GM12878 (cell line): ENCODE data around the gene SENP5. TPM values are rescaled to one million over a fixed set of nuclear protein-coding genes. Genes with fewer than 3 reads are reported as not detected.

Experiments
- BRCA1 ChIP-seq: IDR thresholded peaks from 2 replicates; pipeline ENCODE4 v1.6.1; 2011; ENCODE audit warnings: low read depth, low read length, improper control_type of control experiment
- CREB1 ChIP-seq: IDR thresholded peaks from 2 replicates; pipeline ENCODE4 v1.6.1; 2012; ENCODE audit warnings: low read depth, mild to moderate bottlenecking, inconsistent platforms
- IKZF2 ChIP-seq, 2 experiments: fragments of 450-650 bp; IDR thresholded peaks; 2 replicates each; pipeline ENCODE4 v1.6.1; 2017; ENCODE audit warnings: mild to moderate bottlenecking in 2 of 2, moderate library complexity in 2 of 2
- IRF5 ChIP-seq: fragments of 450-650 bp; IDR thresholded peaks from 2 replicates; pipeline ENCODE4 v1.6.1; 2017; ENCODE audit warnings: borderline replicate concordance
- KLF5 ChIP-seq: fragments of 450-650 bp; IDR thresholded peaks from 2 replicates; pipeline ENCODE4 v1.6.1; 2014; ENCODE audit warnings: mild to moderate bottlenecking; ENCODE audit not compliant: partially characterized antibody
- MLLT1 ChIP-seq: fragments of 450-650 bp; IDR thresholded peaks from 2 replicates; pipeline ENCODE4 v1.6.1; 2016; ENCODE audit warnings: mild to moderate bottlenecking
- MYC ChIP-seq: IDR thresholded peaks from 2 replicates; pipeline ENCODE4 v1.6.1; 2011; ENCODE audit warnings: mild to moderate bottlenecking, low read length, moderate library complexity, inconsistent platforms; ENCODE audit not compliant: insufficient read depth, insufficient replicate concordance, insufficient read length, severe bottlenecking
- NFXL1 ChIP-seq: fragments of 450-650 bp; IDR thresholded peaks from 2 replicates; pipeline ENCODE4 v1.6.1; 2017; ENCODE audit warnings: antibody characterized with exemption, mild to moderate bottlenecking, borderline replicate concordance
- RUNX3 ChIP-seq: IDR thresholded peaks from 2 replicates; pipeline ENCODE4 v1.6.1; 2012; ENCODE audit warnings: low read length, inconsistent platforms
- STAT1 ChIP-seq: fragments of 450-650 bp; conservative IDR thresholded peaks from 2 replicates; pipeline ENCODE4 v1.6.1; 2014; ENCODE audit warnings: antibody characterized with exemption, mild to moderate bottlenecking
- TAF1 ChIP-seq: IDR thresholded peaks from 2 replicates; pipeline ENCODE4 v1.6.1; 2011; ENCODE audit warnings: mild to moderate bottlenecking, low read depth, low read length, borderline replicate concordance
- YBX1 ChIP-seq: fragments of 450-650 bp; IDR thresholded peaks from 2 replicates; pipeline ENCODE4 v1.6.1; 2016; ENCODE audit warnings: antibody characterized with exemption
- ZNF687 ChIP-seq: fragments of 450-650 bp; IDR thresholded peaks from 2 replicates; pipeline ENCODE4 v1.6.1; 2017; ENCODE audit warnings: mild to moderate bottlenecking, moderate library complexity
- ZZZ3 ChIP-seq: IDR thresholded peaks from 2 replicates; pipeline ENCODE4 v1.6.1; 2011; ENCODE audit warnings: low read depth; ENCODE audit not compliant: control insufficient read depth, insufficient read length
- polyA plus RNA-seq, 11 experiments: library from polyadenylated mRNA; depleted of rRNA in 4 of 11; unstranded in 6 of 11; stranded (reverse) in 5 of 11; fragments of >200 nt; fragmentation: Nextera tagmentation in 4 of 11; fragmentation: Illumina TruSeq in 1 of 11; extraction: Ambion mirVana in 4 of 11; extraction: Trizol in 1 of 11; gene quantifications; 1 replicate in 1 of 11; 2 replicates in 10 of 11; pipeline versions ENCODE4 v1.2.1 to v1.2.3, GENCODE V29; 2011 to 2016; ENCODE audit warnings: inconsistent platforms in 2 of 11, missing spikeins in 2 of 11, low read depth in 1 of 11
- total RNA-seq, 4 experiments: library from RNA; depleted of rRNA in 3 of 4; stranded (reverse); fragments of >200 nt in 3 of 4; fragmentation: Illumina TruSeq in 1 of 4; extraction: Trizol in 1 of 4; gene quantifications; 2 replicates each; pipeline versions ENCODE4 v1.2.1 to v1.2.3, GENCODE V29; 2013 to 2021
- TF ChIP-seq, protein P1 (sequence below): IDR thresholded peaks from 2 replicates; pipeline ENCODE4 v1.6.1; 2012; ENCODE audit warnings: improper control_type of control experiment, low read depth, low read length; ENCODE audit not compliant: insufficient replicate concordance
- TF ChIP-seq, protein P2 (sequence below): IDR thresholded peaks from 2 replicates; pipeline ENCODE4 v1.6.1; 2011; ENCODE audit warnings: borderline replicate concordance, low read depth, mild to moderate bottlenecking, moderate library complexity, mixed read lengths, low read length; ENCODE audit not compliant: insufficient read depth; ENCODE audit errors: extremely low read length

SENP5 gene
- total and polyA plus RNA-seq, 10 of the 15 experiments (the other 5 are each of a cell fraction or from before 2014, with no cell fraction given): 6.4 to 28.4 (median 15.6) TPM

DNA sequence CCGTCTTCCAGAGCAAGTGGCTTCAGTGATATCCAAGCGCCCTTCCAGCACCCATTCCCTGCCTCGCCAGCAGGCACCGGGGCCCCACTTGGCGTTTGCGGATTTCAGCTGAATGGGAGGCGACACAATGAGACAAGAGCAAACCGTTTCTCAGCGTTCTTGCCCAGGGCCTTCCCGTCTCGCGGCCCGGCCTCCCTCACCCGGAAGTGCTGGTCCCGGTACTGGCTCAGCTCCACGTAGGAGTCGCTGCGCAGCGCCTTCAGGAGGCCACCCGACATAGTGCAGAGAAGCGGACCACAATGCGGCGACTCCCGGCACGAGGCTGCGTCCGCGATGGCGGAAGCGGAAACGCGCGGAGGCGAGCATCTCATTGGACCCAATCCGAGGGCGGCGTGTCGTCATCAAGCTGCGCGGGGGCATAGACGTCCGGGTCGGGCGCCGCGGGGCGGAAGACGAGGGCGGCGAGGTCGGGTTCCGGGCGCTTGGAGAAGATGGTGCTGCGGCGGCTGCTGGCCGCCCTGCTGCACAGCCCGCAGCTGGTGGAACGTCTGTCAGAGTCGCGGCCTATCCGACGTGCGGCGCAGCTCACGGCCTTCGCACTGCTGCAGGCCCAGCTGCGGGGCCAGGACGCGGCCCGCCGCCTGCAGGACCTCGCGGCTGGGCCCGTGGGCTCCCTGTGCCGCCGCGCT lies 74.7 kb downstream of the SENP5 start, which contains the start of gene NCBP2 (continued):
- TF ChIP-seq, protein P1, sequence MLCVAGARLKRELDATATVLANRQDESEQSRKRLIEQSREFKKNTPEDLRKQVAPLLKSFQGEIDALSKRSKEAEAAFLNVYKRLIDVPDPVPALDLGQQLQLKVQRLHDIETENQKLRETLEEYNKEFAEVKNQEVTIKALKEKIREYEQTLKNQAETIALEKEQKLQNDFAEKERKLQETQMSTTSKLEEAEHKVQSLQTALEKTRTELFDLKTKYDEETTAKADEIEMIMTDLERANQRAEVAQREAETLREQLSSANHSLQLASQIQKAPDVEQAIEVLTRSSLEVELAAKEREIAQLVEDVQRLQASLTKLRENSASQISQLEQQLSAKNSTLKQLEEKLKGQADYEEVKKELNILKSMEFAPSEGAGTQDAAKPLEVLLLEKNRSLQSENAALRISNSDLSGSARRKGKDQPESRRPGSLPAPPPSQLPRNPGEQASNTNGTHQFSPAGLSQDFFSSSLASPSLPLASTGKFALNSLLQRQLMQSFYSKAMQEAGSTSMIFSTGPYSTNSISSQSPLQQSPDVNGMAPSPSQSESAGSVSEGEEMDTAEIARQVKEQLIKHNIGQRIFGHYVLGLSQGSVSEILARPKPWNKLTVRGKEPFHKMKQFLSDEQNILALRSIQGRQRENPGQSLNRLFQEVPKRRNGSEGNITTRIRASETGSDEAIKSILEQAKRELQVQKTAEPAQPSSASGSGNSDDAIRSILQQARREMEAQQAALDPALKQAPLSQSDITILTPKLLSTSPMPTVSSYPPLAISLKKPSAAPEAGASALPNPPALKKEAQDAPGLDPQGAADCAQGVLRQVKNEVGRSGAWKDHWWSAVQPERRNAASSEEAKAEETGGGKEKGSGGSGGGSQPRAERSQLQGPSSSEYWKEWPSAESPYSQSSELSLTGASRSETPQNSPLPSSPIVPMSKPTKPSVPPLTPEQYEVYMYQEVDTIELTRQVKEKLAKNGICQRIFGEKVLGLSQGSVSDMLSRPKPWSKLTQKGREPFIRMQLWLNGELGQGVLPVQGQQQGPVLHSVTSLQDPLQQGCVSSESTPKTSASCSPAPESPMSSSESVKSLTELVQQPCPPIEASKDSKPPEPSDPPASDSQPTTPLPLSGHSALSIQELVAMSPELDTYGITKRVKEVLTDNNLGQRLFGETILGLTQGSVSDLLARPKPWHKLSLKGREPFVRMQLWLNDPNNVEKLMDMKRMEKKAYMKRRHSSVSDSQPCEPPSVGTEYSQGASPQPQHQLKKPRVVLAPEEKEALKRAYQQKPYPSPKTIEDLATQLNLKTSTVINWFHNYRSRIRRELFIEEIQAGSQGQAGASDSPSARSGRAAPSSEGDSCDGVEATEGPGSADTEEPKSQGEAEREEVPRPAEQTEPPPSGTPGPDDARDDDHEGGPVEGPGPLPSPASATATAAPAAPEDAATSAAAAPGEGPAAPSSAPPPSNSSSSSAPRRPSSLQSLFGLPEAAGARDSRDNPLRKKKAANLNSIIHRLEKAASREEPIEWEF: no peak
- TF ChIP-seq CREB1 (peak; percentile 100), ZNF687 (peak; percentile 88), NFXL1 (no peak), YBX1 (no peak), IRF5 (no peak), ZZZ3 (no peak), STAT1 (0 out of 2 replicates have a peak, but pooled peaks have one; percentile 18), KLF5 (no peak), IKZF2 (IDR thresholded peaks at IDR 0.05) (peak; percentile 62 to 76), RUNX3 (peak; percentile 87), TAF1 (peak; percentile 91), BRCA1 (peak; percentile 44; the same call in 1 of the 2 replicates), MLLT1 (peak; percentile 87; the same call in 1 of the 2 replicates), MYC (peak; percentile 93)
- TF ChIP-seq, protein P2, sequence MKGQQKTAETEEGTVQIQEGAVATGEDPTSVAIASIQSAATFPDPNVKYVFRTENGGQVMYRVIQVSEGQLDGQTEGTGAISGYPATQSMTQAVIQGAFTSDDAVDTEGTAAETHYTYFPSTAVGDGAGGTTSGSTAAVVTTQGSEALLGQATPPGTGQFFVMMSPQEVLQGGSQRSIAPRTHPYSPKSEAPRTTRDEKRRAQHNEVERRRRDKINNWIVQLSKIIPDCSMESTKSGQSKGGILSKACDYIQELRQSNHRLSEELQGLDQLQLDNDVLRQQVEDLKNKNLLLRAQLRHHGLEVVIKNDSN: no peak
